ENCODE results near the gene TLE4.

- no peak for TF ChIP-seq CTCF (IDR thresholded peaks at IDR 0.05)
- TF ChIP-seq POLR2A (IDR thresholded peaks at IDR 0.05) = no peak
- TF ChIP-seq POLR2AphosphoS5 (IDR thresholded peaks at IDR 0.05) = no peak
These were observed 7.9 kb downstream of the TLE4 start for GRCh38 chr9:79579624-79580023.

Measured in prostate gland (tissue), 2 donors.